NB4 (cell line): Measurements from ENCODE around the gene COMT.

Source experiments
- CTCF ChIP-seq: IDR thresholded peaks from one replicate; pipeline ENCODE4 v1.5.1; 2012; ENCODE audit warnings: low read depth, low read length
- POLR2A ChIP-seq: IDR thresholded peaks from 2 replicates; pipeline ENCODE4 v1.6.1; 2011; ENCODE audit warnings: mild to moderate bottlenecking; ENCODE audit not compliant: insufficient read length; ENCODE audit errors: extremely low read depth

GRCh38 chr22:19991645-19992451 lies 50.3 kb downstream of the COMT start:
- no peak for TF ChIP-seq CTCF
- no peak for TF ChIP-seq POLR2A
